Esophagus squamous epithelium (tissue), 5 donors: ENCODE data around the gene ALDH3A1. TPM values are rescaled to one million over a fixed set of nuclear protein-coding genes. Genes with fewer than 3 reads are reported as not detected.
A peak's percentile ranks its signal among the peaks of the same experiment; 100 is the strongest.

Experiments
- DNase-seq: peaks from one replicate; lab custom pipeline; 2025; lab: John Stamatoyannopoulos, UW
- H3K27ac ChIP-seq, 4 donors: fragments of 200-600 bp; sonication (generic); one replicate each; pipeline ENCODE4 v1.5.1; 2016 to 2019; ENCODE audit warnings: mild to moderate bottlenecking in 1 of 4
- H3K27me3 ChIP-seq, 4 donors: fragments of 200-600 bp; sonication (generic); 1 replicate in 3 of 4; 2 replicates in 1 of 4; pipeline versions ENCODE4 v1.5.1 to v1.6.0; 2017 to 2021; ENCODE audit warnings: antibody characterized with exemption in 1 of 4
- H3K36me3 ChIP-seq, 3 donors: fragments of 200-600 bp; sonication (generic); one replicate each; pipeline ENCODE4 v1.5.1; 2016 to 2019
- H3K4me1 ChIP-seq, 3 donors: fragments of 200-600 bp; sonication (generic); one replicate each; pipeline ENCODE4 v1.5.1; 2017 to 2019
- H3K4me3 ChIP-seq, 4 donors: fragments of 200-600 bp; sonication (generic); 1 replicate in 3 of 4; 2 replicates in 1 of 4; pipeline ENCODE4 v1.5.1; 2016 to 2019; ENCODE audit warnings: mild to moderate bottlenecking in 2 of 4, moderate library complexity in 1 of 4
- H3K9me3 ChIP-seq, 3 donors: fragments of 200-600 bp; sonication (generic); one replicate each; pipeline ENCODE4 v1.5.1; 2016 to 2019
- POLR2A ChIP-seq, 4 donors: fragments of 450-650 bp; IDR thresholded peaks; one replicate each; pipeline ENCODE4 v1.6.1; 2017; ENCODE audit warnings: antibody characterized with exemption in 4 of 4, mild to moderate bottlenecking in 4 of 4, moderate library complexity in 3 of 4
- WGBS, 2 donors: methylation state at CpG; one replicate each; pipeline ENCODE4 v1.1.5; 2018; 5-methylcytosine and 5-hydroxymethylcytosine counted together
- intact Hi-C: fragments of 100-400 bp; cut with DNase I; formaldehyde crosslinking; loops from one replicate; pipeline ENCODE4 v1.15.0; 2022
- total RNA-seq, 4 donors: library from RNA; depleted of rRNA; stranded (reverse); fragments of >200 nt; gene quantifications; one replicate each; pipeline ENCODE4 v1.1.0, GENCODE V29; 2016
- TF ChIP-seq, protein P1 (sequence below), 6 experiments: fragments of 450-650 bp in 4 of 6; fragments of 200-600 bp in 2 of 6; sonication (generic) in 2 of 6; IDR thresholded peaks; one replicate each; pipeline ENCODE4 v1.5.1; 2016 to 2019; ENCODE audit warnings: antibody characterized with exemption in 6 of 6, mild to moderate bottlenecking in 4 of 6, moderate library complexity in 4 of 6
- donor health status: DM: yes; HTN: yes; CAD: no.

Gene ALDH3A1
- total RNA-seq, 4 donors from 2014 or later, result 480 to 2,454 (median 606) TPM

DNA sequence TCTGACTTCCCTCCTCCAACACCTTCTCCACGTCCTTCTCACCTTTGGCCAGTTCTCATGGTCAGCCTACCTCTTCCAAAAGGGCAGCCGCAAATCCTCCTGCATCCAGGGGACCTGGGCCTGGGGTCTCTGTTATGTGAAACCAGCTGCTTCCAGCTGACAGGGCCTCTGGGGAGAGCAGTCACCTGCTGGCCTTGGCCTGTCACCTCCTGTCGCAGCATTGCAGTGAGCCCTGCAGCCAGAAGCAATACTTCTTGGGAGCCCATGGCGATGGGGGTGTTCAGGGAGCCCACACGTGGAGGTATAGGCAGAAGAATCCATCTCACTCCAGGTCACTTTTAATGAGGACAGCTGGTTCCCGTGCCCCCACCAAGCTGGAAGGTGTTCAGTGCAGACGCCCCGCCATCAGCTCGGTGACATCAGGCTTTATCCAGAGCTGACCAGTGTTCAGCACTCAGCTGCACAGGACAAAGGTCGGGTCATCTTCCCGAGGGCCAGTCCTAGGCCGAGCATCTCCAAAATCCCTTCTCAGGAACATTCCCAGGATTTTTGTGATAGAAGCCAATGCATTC lies 30.0 kb downstream of the ALDH3A1 start:
- no peaks in the 10 kb centered on the region for H3K36me3 ChIP-seq
- H3K4me1 ChIP-seq, result peaks cover 18 to 73% (median 41%) of the 10 kb centered on the region in 3 donors
- H3K9me3 ChIP-seq, result no peaks in the 10 kb centered on the region
- peak overlapping the region; percentile 54 to 82 (median 62) for H3K27ac ChIP-seq
- intact Hi-C loops, result no loop called here
- WGBS, 2 donors, result 52 to 63% methylated on average over 4 to 8 of the region's 12 CpGs
- TF ChIP-seq, protein P1, sequence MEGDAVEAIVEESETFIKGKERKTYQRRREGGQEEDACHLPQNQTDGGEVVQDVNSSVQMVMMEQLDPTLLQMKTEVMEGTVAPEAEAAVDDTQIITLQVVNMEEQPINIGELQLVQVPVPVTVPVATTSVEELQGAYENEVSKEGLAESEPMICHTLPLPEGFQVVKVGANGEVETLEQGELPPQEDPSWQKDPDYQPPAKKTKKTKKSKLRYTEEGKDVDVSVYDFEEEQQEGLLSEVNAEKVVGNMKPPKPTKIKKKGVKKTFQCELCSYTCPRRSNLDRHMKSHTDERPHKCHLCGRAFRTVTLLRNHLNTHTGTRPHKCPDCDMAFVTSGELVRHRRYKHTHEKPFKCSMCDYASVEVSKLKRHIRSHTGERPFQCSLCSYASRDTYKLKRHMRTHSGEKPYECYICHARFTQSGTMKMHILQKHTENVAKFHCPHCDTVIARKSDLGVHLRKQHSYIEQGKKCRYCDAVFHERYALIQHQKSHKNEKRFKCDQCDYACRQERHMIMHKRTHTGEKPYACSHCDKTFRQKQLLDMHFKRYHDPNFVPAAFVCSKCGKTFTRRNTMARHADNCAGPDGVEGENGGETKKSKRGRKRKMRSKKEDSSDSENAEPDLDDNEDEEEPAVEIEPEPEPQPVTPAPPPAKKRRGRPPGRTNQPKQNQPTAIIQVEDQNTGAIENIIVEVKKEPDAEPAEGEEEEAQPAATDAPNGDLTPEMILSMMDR (IDR thresholded peaks at IDR 0.05), result no peak
- TF ChIP-seq POLR2A (IDR thresholded peaks at IDR 0.05), result no peak
- no peak overlapping the region for H3K4me3 ChIP-seq
- H3K27me3 ChIP-seq, result no peaks in the 10 kb centered on the region
- DNase-seq, result no peak

DNA sequence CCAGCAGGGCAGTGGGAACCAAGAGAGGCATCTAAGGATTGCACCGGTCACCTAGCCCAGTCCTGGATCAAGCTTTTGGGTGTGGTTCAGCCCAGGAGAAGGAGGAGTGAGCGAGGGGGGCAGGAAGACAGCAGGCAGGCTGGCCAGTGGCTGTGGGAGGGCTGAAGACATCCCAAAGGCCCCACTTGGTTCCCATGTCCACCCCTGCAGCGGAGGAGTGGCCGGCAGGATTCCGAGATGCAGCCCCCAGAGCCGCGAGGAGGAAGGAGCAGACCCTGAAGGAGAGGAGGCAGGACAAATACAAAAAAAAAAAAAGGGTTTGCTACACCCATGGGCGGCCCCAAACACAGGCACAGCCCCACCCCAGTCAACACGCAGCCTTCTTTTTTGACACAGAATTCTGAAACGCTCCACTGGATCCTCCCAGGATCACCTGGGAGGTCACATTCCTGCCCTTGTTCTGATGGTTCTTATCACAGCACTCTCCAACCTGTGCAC lies 30.6 kb downstream of the ALDH3A1 start:
- no peak for DNase-seq
- H3K27me3 ChIP-seq, result no peaks in the 10 kb centered on the region
- H3K27ac ChIP-seq, result peak overlapping the region in 3 of 4 donors; percentile 62 to 82 (median 63)
- H3K4me1 ChIP-seq, result peaks cover 18 to 68% (median 41%) of the 10 kb centered on the region in 3 donors
- no peaks in the 10 kb centered on the region for H3K9me3 ChIP-seq
- H3K36me3 ChIP-seq, result no peaks in the 10 kb centered on the region
- WGBS, 2 donors, result 54 to 58% methylated on average over 7 to 9 of the region's 10 CpGs
- intact Hi-C loops, result no loop called here
- no peak overlapping the region for H3K4me3 ChIP-seq
- TF ChIP-seq, protein P1 (IDR thresholded peaks at IDR 0.05), result no peak
- TF ChIP-seq POLR2A (IDR thresholded peaks at IDR 0.05), result no peak

DNA sequence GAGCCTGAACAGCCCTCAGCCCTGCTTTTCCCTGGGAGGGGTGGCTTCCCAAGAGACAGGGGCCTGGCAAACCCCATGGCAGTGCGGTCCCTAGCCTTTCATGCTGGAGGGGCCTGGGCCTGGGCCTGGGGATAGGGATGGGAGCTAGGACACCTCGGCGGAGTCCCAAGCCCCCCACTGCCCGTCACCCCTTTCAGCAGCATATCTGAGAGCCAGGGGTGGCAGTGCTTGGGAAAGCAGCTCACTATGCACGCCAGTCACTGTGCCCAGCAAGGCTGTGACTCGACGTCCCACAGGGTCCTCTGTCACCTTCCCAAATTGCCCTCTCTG lies 31.1 kb downstream of the ALDH3A1 start:
- no peaks in the 10 kb centered on the region for H3K9me3 ChIP-seq
- H3K27ac ChIP-seq, result peak overlapping the region in 3 of 4 donors; percentile 62 to 82 (median 63)
- TF ChIP-seq, protein P1 (IDR thresholded peaks at IDR 0.05), result no peak
- TF ChIP-seq POLR2A (IDR thresholded peaks at IDR 0.05), result no peak
- H3K27me3 ChIP-seq, result no peaks in the 10 kb centered on the region
- 61 to 100% methylated on average over 1 to 3 of the region's 7 CpGs for WGBS, 2 donors
- H3K36me3 ChIP-seq, result no peaks in the 10 kb centered on the region
- peaks cover 18 to 68% (median 41%) of the 10 kb centered on the region in 3 donors for H3K4me1 ChIP-seq
- intact Hi-C loops, result no loop called here
- no peak overlapping the region for H3K4me3 ChIP-seq
- no peak for DNase-seq

DNA sequence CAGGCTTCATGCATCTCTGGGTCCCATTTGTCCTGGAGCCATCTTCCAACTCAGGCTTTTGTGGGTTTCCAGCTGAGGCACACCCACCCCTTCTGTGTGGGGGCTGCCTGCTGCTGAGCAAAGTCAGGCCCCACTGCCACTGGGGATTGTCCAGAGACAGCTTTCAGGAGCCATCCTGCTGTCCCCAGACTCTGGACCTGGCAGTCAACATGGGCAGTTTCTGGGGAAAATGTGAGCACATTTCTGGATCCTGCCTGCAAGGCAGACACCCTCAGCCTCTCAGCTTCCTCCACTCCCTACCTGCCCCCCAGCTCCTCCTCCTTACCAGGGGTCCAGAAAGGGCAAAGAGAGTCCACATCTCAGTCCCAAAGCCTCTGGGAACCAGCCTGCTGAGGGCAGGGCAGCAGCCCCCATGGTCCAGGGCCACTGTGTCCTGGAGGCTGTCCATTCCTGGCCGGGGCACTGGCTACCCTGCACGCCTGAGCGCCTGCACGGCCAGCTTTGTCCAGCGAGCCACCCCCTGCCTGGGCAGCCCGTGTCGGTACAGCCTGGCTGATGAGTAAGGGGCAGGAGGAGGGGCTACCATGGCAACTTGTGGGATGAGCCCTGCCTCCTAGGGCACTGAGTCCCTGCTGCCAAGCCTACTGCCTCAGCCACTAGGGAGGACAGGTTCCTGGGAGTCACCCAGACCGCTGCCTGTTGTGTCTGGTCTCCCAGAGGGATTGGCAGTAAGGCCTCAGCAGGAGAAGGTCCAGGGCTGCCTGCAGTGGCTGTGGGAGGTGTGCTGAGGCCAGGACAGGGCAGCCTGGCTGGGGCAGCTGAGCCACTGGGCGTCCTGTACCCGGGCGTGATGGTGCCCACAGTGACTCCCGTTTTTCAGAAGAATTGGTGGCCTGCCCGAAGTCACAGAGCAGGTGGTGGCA lies 31.7 kb downstream of the ALDH3A1 start, which contains the start of gene SLC47A2:
SLC47A2 (minus strand) TSS at position 477 of the 923 bp plus-strand sequence; CDS start at position 448, 29 bp downstream.
- no peak for DNase-seq
- WGBS, 2 donors, result 68% methylated on average over 4 of the region's 13 CpGs; no CpG with 5 or more reads in 1 of the 2 donors
- TF ChIP-seq, protein P1 (IDR thresholded peaks at IDR 0.05), result no peak
- TF ChIP-seq POLR2A (IDR thresholded peaks at IDR 0.05), result no peak
- Histone ChIP-seq H3K9me3 (no peaks in the 10 kb centered on the region), H3K27ac (peak within 1 kb of the TSS in 3 of 4 donors; percentile 62 to 82 (median 63)), H3K36me3 (no peaks in the 10 kb centered on the region), H3K4me1 (peaks cover 18 to 62% (median 41%) of the 10 kb centered on the region in 3 donors), H3K27me3 (no peaks in the 10 kb centered on the region), H3K4me3 (no peak within 1 kb of the TSS)
- intact Hi-C loops, result no loop called here
